Chondrocyte (in vitro differentiated cells): Measurements from ENCODE around the gene EMP1. TPM values are rescaled to one million over a fixed set of nuclear protein-coding genes. Genes with fewer than 3 reads are reported as not detected.

Experiments
- DNase-seq: peaks from one replicate; pipeline ENCODE4 v3.0.0; 2021; ENCODE audit warnings: mixed read lengths, low spot score
- H3K27ac Mint-ChIP-seq: one replicate; pipeline ENCODE4 v1.8.0; 2021; ENCODE audit warnings: mild to moderate bottlenecking, moderate library complexity, mixed read lengths; ENCODE audit not compliant: unreplicated experiment
- H3K27me3 Mint-ChIP-seq: 2 replicates; pipeline ENCODE4 v1.8.0; 2021; ENCODE audit warnings: low read depth, mixed read lengths
- H3K36me3 Mint-ChIP-seq: 2 replicates; pipeline ENCODE4 v1.8.0; 2021; ENCODE audit warnings: low read depth, mixed read lengths
- H3K4me1 Mint-ChIP-seq: 2 replicates; pipeline ENCODE4 v1.8.0; 2021; ENCODE audit warnings: low read depth, mild to moderate bottlenecking, mixed read lengths
- H3K4me3 Mint-ChIP-seq: one replicate; pipeline ENCODE4 v1.8.0; 2021; ENCODE audit warnings: mild to moderate bottlenecking, moderate library complexity, mixed read lengths; ENCODE audit not compliant: unreplicated experiment
- H3K9me3 Mint-ChIP-seq: 2 replicates; pipeline ENCODE4 v1.8.0; 2021; ENCODE audit warnings: low read depth, mixed read lengths
- CTCF ChIP-seq: fragments of 200-600 bp; sonication (generic); IDR thresholded peaks from 2 replicates; pipeline ENCODE4 v1.5.0; 2021; ENCODE audit warnings: antibody characterized with exemption, mild to moderate bottlenecking, moderate library complexity
- total RNA-seq: library from RNA; stranded (reverse); gene quantifications from 3 replicates; pipeline ENCODE4 v1.2.1, GENCODE V29; 2021

The EMP1 gene
- total RNA-seq, 1 donor from 2014 or later = 35.7 TPM

- Mint-ChIP-seq H3K27ac (no peak overlapping the region), H3K36me3 (no peaks in the 10 kb centered on the region), H3K4me1 (no peaks in the 10 kb centered on the region), H3K4me3 (no peak overlapping the region), H3K27me3 (no peaks in the 10 kb centered on the region), H3K9me3 (peaks cover 4% of the 10 kb centered on the region)
- DNase-seq = no peak
- no peak for TF ChIP-seq CTCF
Measured at GRCh38 chr12:13229504-13229903, 33.0 kb downstream of the EMP1 start.

GRCh38 chr12:13230500-13230899 is 34.0 kb downstream of the EMP1 start:
- H3K27me3 Mint-ChIP-seq = no peaks in the 10 kb centered on the region
- peaks cover 4% of the 10 kb centered on the region for H3K9me3 Mint-ChIP-seq
- TF ChIP-seq CTCF = no peak
- no peaks in the 10 kb centered on the region for H3K36me3 Mint-ChIP-seq
- H3K4me3 Mint-ChIP-seq = no peak overlapping the region
- no peak overlapping the region for H3K27ac Mint-ChIP-seq
- no peaks in the 10 kb centered on the region for H3K4me1 Mint-ChIP-seq
- no peak for DNase-seq

GRCh38 chr12:13233830-13234641 is 37.5 kb downstream of the EMP1 start:
- no peak for DNase-seq
- Mint-ChIP-seq H3K36me3 (no peaks in the 10 kb centered on the region), H3K4me3 (no peak overlapping the region), H3K27ac (no peak overlapping the region), H3K27me3 (peaks cover 2% of the 10 kb centered on the region), H3K9me3 (peaks cover 4% of the 10 kb centered on the region), H3K4me1 (no peaks in the 10 kb centered on the region)
- peak; percentile 84 for TF ChIP-seq CTCF

GRCh38 chr12:13238204-13238603 is 41.7 kb downstream of the EMP1 start:
- H3K27ac Mint-ChIP-seq = no peak overlapping the region
- H3K36me3 Mint-ChIP-seq = no peaks in the 10 kb centered on the region
- H3K27me3 Mint-ChIP-seq = peaks cover 2% of the 10 kb centered on the region
- no peaks in the 10 kb centered on the region for H3K9me3 Mint-ChIP-seq
- no peak for DNase-seq
- H3K4me1 Mint-ChIP-seq = no peaks in the 10 kb centered on the region
- no peak overlapping the region for H3K4me3 Mint-ChIP-seq
- TF ChIP-seq CTCF = no peak

GRCh38 chr12:13241833-13242488 is 45.4 kb downstream of the EMP1 start:
- Mint-ChIP-seq H3K4me1 (no peaks in the 10 kb centered on the region), H3K27me3 (peaks cover 2% of the 10 kb centered on the region), H3K9me3 (no peaks in the 10 kb centered on the region), H3K4me3 (no peak overlapping the region), H3K36me3 (no peaks in the 10 kb centered on the region), H3K27ac (no peak overlapping the region)
- TF ChIP-seq CTCF = no peak
- DNase-seq = no peak
